GM12878 (cell line): ENCODE measurements around the gene HOXD10.

Source experiments
- NR2F1 ChIP-seq: fragments of 450-650 bp; conservative IDR thresholded peaks from 2 replicates; pipeline ENCODE4 v1.6.1; 2017; ENCODE audit warnings: mild to moderate bottlenecking
- PRDM15 ChIP-seq: fragments of 450-650 bp; formaldehyde crosslinking; IDR thresholded peaks from 2 replicates; pipeline ENCODE4 v1.4.0; 2020; ENCODE audit warnings: mild to moderate bottlenecking, moderate library complexity

- no peak for TF ChIP-seq PRDM15 (CRISPR knock-in tag)
- TF ChIP-seq NR2F1, result no peak
These were observed 39.8 kb downstream of the HOXD10 start for GRCh38 chr2:176156301-176156806.
